Neural cell (in vitro differentiated cells): ENCODE data around the gene SEC16A. TPM values are rescaled to one million over a fixed set of nuclear protein-coding genes. Genes with fewer than 3 reads are reported as not detected.

Source experiments
- H2AFZ ChIP-seq: fragments of 200-600, 300-800 bp; sonication (generic), shearing (Covaris generic); 2 replicates; pipeline ENCODE4 v1.6.0; 2014; ENCODE audit warnings: low read depth, mild to moderate bottlenecking, antibody characterized with exemption, low read length, moderate library complexity
- H3F3A ChIP-seq: fragments of 200-600 bp; shearing (Covaris generic); 2 replicates; pipeline ENCODE4 v1.6.1; 2016; ENCODE audit warnings: mild to moderate bottlenecking, moderate library complexity, mixed read lengths, antibody characterized with exemption, low read length; ENCODE audit not compliant: insufficient read depth, poor library complexity, severe bottlenecking
- H3K27ac ChIP-seq: fragments of 200-600, 300-800 bp; sonication (generic), shearing (Covaris generic); 2 replicates; pipeline ENCODE4 v1.5.1; 2014; ENCODE audit warnings: mild to moderate bottlenecking, low read length, moderate library complexity
- H3K27me3 ChIP-seq: fragments of 300-800, 200-600 bp; sonication (generic), shearing (Covaris generic); 2 replicates; pipeline ENCODE4 v1.6.0; 2014; ENCODE audit warnings: mild to moderate bottlenecking, low read depth, low read length, moderate library complexity; ENCODE audit not compliant: insufficient read depth
- H3K36me3 ChIP-seq: fragments of 300-800, 200-600 bp; sonication (generic), shearing (Covaris generic); 2 replicates; pipeline ENCODE4 v1.5.1; 2014; ENCODE audit warnings: mild to moderate bottlenecking, antibody characterized with exemption, low read length, moderate library complexity; ENCODE audit not compliant: insufficient read depth
- H3K4me2 ChIP-seq: fragments of 300-800, 200-600 bp; sonication (generic), shearing (Covaris generic); 2 replicates; pipeline ENCODE4 v1.6.0; 2014; ENCODE audit warnings: mild to moderate bottlenecking, low read length
- H3K4me3 ChIP-seq: fragments of 300-800, 200-600 bp; sonication (generic), shearing (Covaris generic); 2 replicates; pipeline ENCODE4 v1.5.1; 2014; ENCODE audit warnings: mild to moderate bottlenecking, low read length, moderate library complexity
- H3K79me2 ChIP-seq: fragments of 200-600 bp; shearing (Covaris generic); replicated peaks from 2 replicates; pipeline ENCODE4 v1.6.0; 2014; ENCODE audit warnings: mild to moderate bottlenecking, low read length, moderate library complexity; ENCODE audit not compliant: insufficient read depth
- H3K9ac ChIP-seq: fragments of 300-800, 200-600 bp; sonication (generic), shearing (Covaris generic); 2 replicates; pipeline ENCODE4 v1.6.1; 2016; ENCODE audit warnings: mild to moderate bottlenecking, low read length, mixed read lengths
- H3K9me2 ChIP-seq: fragments of 200-600 bp; shearing (Covaris generic); 2 replicates; pipeline ENCODE4 v1.6.1; 2016; ENCODE audit warnings: mild to moderate bottlenecking, low read length, mixed read lengths; ENCODE audit not compliant: insufficient read depth
- H3K9me3 ChIP-seq: fragments of 200-600, 300-800 bp; sonication (generic), shearing (Covaris generic); 2 replicates; pipeline ENCODE4 v1.6.1; 2016; ENCODE audit warnings: mild to moderate bottlenecking, mixed run types, low read length, moderate library complexity, mixed read lengths
- H4K20me1 ChIP-seq: fragments of 200-600 bp; shearing (Covaris generic); 2 replicates; pipeline ENCODE4 v1.6.1; 2016; ENCODE audit warnings: mild to moderate bottlenecking, mixed run types; ENCODE audit not compliant: insufficient read depth
- CTCF ChIP-seq: fragments of 450-650 bp; IDR thresholded peaks from 2 replicates; pipeline ENCODE4 v1.5.1; 2014; ENCODE audit warnings: antibody characterized with exemption, mild to moderate bottlenecking, moderate library complexity; ENCODE audit not compliant: poor library complexity, severe bottlenecking
- EP300 ChIP-seq: fragments of 450-650 bp; conservative IDR thresholded peaks from 2 replicates; pipeline ENCODE4 v1.6.1; 2014; ENCODE audit warnings: antibody characterized with exemption, mild to moderate bottlenecking, moderate library complexity; ENCODE audit not compliant: poor library complexity, severe bottlenecking
- EZH2 ChIP-seq: fragments of 200-600, 300-800 bp; shearing (Covaris generic), sonication (generic); IDR thresholded peaks from 2 replicates; pipeline ENCODE4 v1.6.1; 2014; ENCODE audit warnings: antibody characterized with exemption, low read length, borderline replicate concordance, mild to moderate bottlenecking; ENCODE audit not compliant: insufficient read depth, poor library complexity, severe bottlenecking
- MXI1 ChIP-seq: fragments of 450-650 bp; conservative IDR thresholded peaks from 2 replicates; pipeline ENCODE4 v1.6.1; 2014; ENCODE audit warnings: antibody characterized with exemption, mild to moderate bottlenecking; ENCODE audit not compliant: poor library complexity, severe bottlenecking
- POLR2AphosphoS5 ChIP-seq: IDR thresholded peaks from 2 replicates; pipeline ENCODE4 v1.6.1; 2012
- RAD21 ChIP-seq: fragments of 450-650 bp; conservative IDR thresholded peaks from 2 replicates; pipeline ENCODE4 v1.6.1; 2014; ENCODE audit warnings: antibody characterized with exemption, mild to moderate bottlenecking, moderate library complexity
- REST ChIP-seq: IDR thresholded peaks from 2 replicates; pipeline ENCODE4 v1.6.1; 2012; ENCODE audit warnings: borderline replicate concordance
- SMC3 ChIP-seq: fragments of 450-650 bp; conservative IDR thresholded peaks from 2 replicates; pipeline ENCODE4 v1.6.1; 2014; ENCODE audit warnings: antibody characterized with exemption, mild to moderate bottlenecking, moderate library complexity; ENCODE audit not compliant: poor library complexity
- TAF1 ChIP-seq: IDR thresholded peaks from 2 replicates; pipeline ENCODE4 v1.6.1; 2012; ENCODE audit warnings: low read depth
- polyA plus RNA-seq: library from polyadenylated mRNA; depleted of rRNA; stranded (reverse); fragments of >200 nt; gene quantifications from 2 replicates; pipeline ENCODE4 v1.2.3, GENCODE V29; 2014

The SEC16A gene
- polyA plus RNA-seq, 1 donor from 2014 or later, result 15.4 TPM

- Histone ChIP-seq H3K9ac (no peak overlapping the region), H3K36me3 (no peaks in the 10 kb centered on the region)
These were observed 63.8 kb downstream of the SEC16A start for GRCh38 chr9:136419092-136419420.

More at GRCh38 chr9:136419092-136419420, 63.8 kb downstream of the SEC16A start:
- no peak overlapping the region for H3K27ac ChIP-seq
- no peaks in the 10 kb centered on the region for H3F3A ChIP-seq
- H3K27me3 ChIP-seq, result no peaks in the 10 kb centered on the region
- H3K4me3 ChIP-seq, result no peak overlapping the region
- no peaks in the 10 kb centered on the region for H3K9me3 ChIP-seq
- no peaks in the 10 kb centered on the region for H3K9me2 ChIP-seq
- no peaks in the 10 kb centered on the region for H4K20me1 ChIP-seq
- H3K79me2 ChIP-seq, result no peaks in the 10 kb centered on the region
- no peak overlapping the region for H3K4me2 ChIP-seq
- H2AFZ ChIP-seq, result no peak overlapping the region
- no peak for TF ChIP-seq RAD21
- no peak for TF ChIP-seq POLR2AphosphoS5
- no peak for TF ChIP-seq MXI1
- TF ChIP-seq EZH2, result no peak
- TF ChIP-seq EP300, result no peak
- TF ChIP-seq CTCF, result no peak
- no peak for TF ChIP-seq TAF1
- TF ChIP-seq SMC3, result no peak
- TF ChIP-seq REST, result no peak
